K562 (cell line): ENCODE data around the gene MAGI2.

Source experiments
- FOXO4 ChIP-seq: fragments of 450-650 bp; formaldehyde crosslinking; IDR thresholded peaks from 2 replicates; pipeline ENCODE4 v1.4.0; 2020; ENCODE audit warnings: mild to moderate bottlenecking, moderate library complexity
- GATA2 ChIP-seq: sonication (generic); formaldehyde crosslinking; IDR thresholded peaks from 2 replicates; pipeline ENCODE4 v1.4.0; 2020; ENCODE audit warnings: mild to moderate bottlenecking, missing genetic modification reagents
- POU5F1 ChIP-seq: fragments of 150-350 bp; IDR thresholded peaks from 2 replicates; pipeline ENCODE4 v1.6.1; 2014; ENCODE audit warnings: borderline replicate concordance, low read length, low read depth, mild to moderate bottlenecking; ENCODE audit not compliant: partially characterized antibody
- ZBTB1 ChIP-seq: sonication (generic); formaldehyde crosslinking; IDR thresholded peaks from 2 replicates; pipeline ENCODE4 v1.8.1; 2023; ENCODE audit warnings: missing genetic modification reagents, low read depth, mild to moderate bottlenecking, borderline replicate concordance

DNA sequence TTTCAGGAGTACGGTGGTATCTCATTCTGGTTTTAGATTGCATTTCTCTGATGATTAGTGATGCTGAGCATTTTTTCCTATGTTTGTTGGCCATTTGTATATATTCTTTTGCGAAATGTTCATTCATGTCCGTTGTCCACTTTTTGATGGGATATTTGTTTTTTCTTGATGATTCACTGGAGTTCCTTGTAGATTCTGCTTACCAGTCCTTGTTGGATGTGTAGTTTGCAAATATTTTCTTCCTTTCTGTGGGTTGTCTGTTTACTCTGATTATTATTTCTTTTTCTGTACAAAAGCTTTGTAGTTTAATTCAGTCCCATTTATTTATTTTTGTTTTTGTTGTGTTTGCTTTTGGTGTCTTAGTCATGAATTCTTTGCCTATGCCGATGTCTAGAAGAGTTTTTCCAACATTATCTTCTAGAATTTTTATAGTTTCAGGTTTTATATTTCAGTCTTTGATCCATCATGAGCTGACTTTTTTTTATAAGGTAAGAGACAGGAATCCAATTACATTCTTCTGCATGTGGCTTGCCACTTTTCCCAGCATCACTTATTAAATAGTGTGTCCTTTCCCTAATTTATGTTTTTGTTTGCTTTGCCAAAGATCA, 320.5 kb downstream of the MAGI2 start:
- no peak for TF ChIP-seq FOXO4 (CRISPR knock-in tag)
- no peak for TF ChIP-seq POU5F1
- no peak for TF ChIP-seq GATA2 (CRISPR knock-in tag)
- TF ChIP-seq ZBTB1 (CRISPR knock-in tag), result no peak
